GM23248 (cell line): ENCODE results near the gene HRH3.

Experiments used
- EZH2 ChIP-seq: fragments of 200-600 bp; sonication (generic); IDR thresholded peaks from 2 replicates; pipeline ENCODE4 v1.6.1; 2018; ENCODE audit warnings: antibody characterized with exemption, mild to moderate bottlenecking; ENCODE audit not compliant: insufficient read depth, poor library complexity, severe bottlenecking
- EZH2phosphoT487 ChIP-seq: fragments of 200-600 bp; sonication (generic); IDR thresholded peaks from 2 replicates; pipeline ENCODE4 v1.6.1; 2018; ENCODE audit warnings: antibody characterized with exemption, moderate library complexity, mild to moderate bottlenecking, low read depth; ENCODE audit not compliant: insufficient read depth

DNA sequence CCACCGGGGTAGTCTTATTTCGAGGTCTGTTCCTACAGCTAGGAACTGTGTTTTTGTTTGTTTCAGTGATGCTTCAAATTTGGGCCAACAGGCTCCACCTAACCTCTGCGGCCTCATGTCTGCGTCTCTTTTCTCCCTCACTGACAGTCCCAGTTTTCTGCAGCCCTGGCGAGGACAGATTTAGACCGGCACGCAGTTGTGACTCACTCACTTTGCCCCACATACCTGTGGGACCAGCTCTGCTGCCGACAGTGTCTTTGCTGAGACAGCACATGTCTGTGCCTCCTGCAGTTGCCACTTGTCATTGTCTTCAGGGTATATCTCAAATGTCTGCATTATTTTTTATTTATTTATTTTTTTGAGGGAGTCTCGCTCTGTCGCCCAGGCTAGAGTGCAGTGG is 47.5 kb upstream of the HRH3 start:
- TF ChIP-seq EZH2phosphoT487 (no peak), EZH2 (no peak)
